ENCODE data around the gene GPR137B.
"Not testable (repeated sequence)": the region's sequence is repeated elsewhere in the genome, so short reads cannot be mapped to it uniquely, and the experiment has no call there.

Gene GPR137B

GRCh38 chr1:236147521-236148469 is 5.5 kb downstream of the GPR137B start:
- DNase-seq = no peak

- no peak for DNase-seq
Observed at GRCh38 chr1:236148470-236148845, 6.1 kb downstream of the GPR137B start.

GRCh38 chr1:236149003-236149595 is 6.8 kb downstream of the GPR137B start:
- no peak for DNase-seq

GRCh38 chr1:236149696-236150228 is 7.4 kb downstream of the GPR137B start:
- DNase-seq = no peak

- DNase-seq = no peak
Observed at GRCh38 chr1:236150311-236150955, 8.1 kb downstream of the GPR137B start.

- no peak for DNase-seq
Observed at GRCh38 chr1:236150986-236151385, 8.6 kb downstream of the GPR137B start.

- DNase-seq = no peak
Observed at GRCh38 chr1:236151739-236152424, 9.5 kb downstream of the GPR137B start.

- DNase-seq = no peak
Observed at GRCh38 chr1:236154126-236154525, 11.8 kb downstream of the GPR137B start.

- DNase-seq = no peak
Observed at GRCh38 chr1:236154671-236155398, 12.5 kb downstream of the GPR137B start.

GRCh38 chr1:236155399-236155767 is 13.0 kb downstream of the GPR137B start:
- no peak for DNase-seq

- DNase-seq = no peak
Observed at GRCh38 chr1:236155841-236156503, 13.6 kb downstream of the GPR137B start.

GRCh38 chr1:236156512-236157208 is 14.3 kb downstream of the GPR137B start:
- peak; percentile 10 for DNase-seq

- DNase-seq = not testable (repeated sequence)
Observed at GRCh38 chr1:236158072-236158471, 15.7 kb downstream of the GPR137B start.

GRCh38 chr1:236158719-236159118 is 16.4 kb downstream of the GPR137B start:
- DNase-seq = no peak

GRCh38 chr1:236159704-236160539 is 17.6 kb downstream of the GPR137B start:
- no peak for DNase-seq

- no peak for DNase-seq
Observed at GRCh38 chr1:236160540-236161127, 18.3 kb downstream of the GPR137B start.

- DNase-seq = no peak
Observed at GRCh38 chr1:236161230-236161629, 18.9 kb downstream of the GPR137B start.

GRCh38 chr1:236161755-236162154 is 19.4 kb downstream of the GPR137B start:
- DNase-seq = not testable (repeated sequence)

- DNase-seq = no peak
Observed at GRCh38 chr1:236163463-236164153, 21.3 kb downstream of the GPR137B start.
